OCI-LY1 (cell line): Measurements from ENCODE around the gene PC.

Source experiments
- H2AFZ ChIP-seq: fragments of 200-600 bp; sonication (generic), shearing (Covaris generic); 2 replicates; pipeline ENCODE4 v1.6.0; 2014; ENCODE audit warnings: antibody characterized with exemption, mild to moderate bottlenecking, low read length
- H3F3A ChIP-seq: fragments of 200-600 bp; sonication (generic), shearing (Covaris generic); 2 replicates; pipeline ENCODE4 v1.6.0; 2014; ENCODE audit warnings: mild to moderate bottlenecking, antibody characterized with exemption, low read length, moderate library complexity; ENCODE audit not compliant: insufficient read depth
- H3K27ac ChIP-seq: fragments of 200-600 bp; sonication (generic); 2 replicates; pipeline ENCODE4 v1.5.1; 2014; ENCODE audit warnings: low read length, mixed run types, mild to moderate bottlenecking, low read depth; ENCODE audit not compliant: poor library complexity, severe bottlenecking
- H3K27me3 ChIP-seq: fragments of 200-600 bp; sonication (generic); 2 replicates; pipeline ENCODE4 v1.6.0; 2014; ENCODE audit warnings: antibody characterized with exemption, mild to moderate bottlenecking, low read length, moderate library complexity; ENCODE audit not compliant: insufficient read depth
- H3K36me3 ChIP-seq: fragments of 200-600 bp; sonication (generic); 2 replicates; pipeline ENCODE4 v1.6.1; 2014; ENCODE audit warnings: mild to moderate bottlenecking, antibody characterized with exemption, low read length, moderate library complexity, mixed read lengths; ENCODE audit not compliant: insufficient read depth
- H3K4me1 ChIP-seq: fragments of 200-600 bp; sonication (generic); 2 replicates; pipeline ENCODE4 v1.5.1; 2014; ENCODE audit warnings: mild to moderate bottlenecking, low read length, moderate library complexity; ENCODE audit not compliant: insufficient read depth, severe bottlenecking
- H3K4me2 ChIP-seq: fragments of 200-600 bp; sonication (generic), shearing (Covaris generic); 2 replicates; pipeline ENCODE4 v1.6.1; 2014; ENCODE audit warnings: low read length
- H3K4me3 ChIP-seq: fragments of 200-600 bp; sonication (generic); 2 replicates; pipeline ENCODE4 v1.5.1; 2014; ENCODE audit warnings: low read length, low read depth, mild to moderate bottlenecking, mixed read lengths; ENCODE audit not compliant: poor library complexity, severe bottlenecking
- H3K79me2 ChIP-seq: fragments of 200-600 bp; shearing (Covaris generic); 2 replicates; pipeline ENCODE4 v1.6.1; 2016; ENCODE audit warnings: mixed run types, low read length, mixed read lengths; ENCODE audit not compliant: insufficient read depth
- H3K9ac ChIP-seq: fragments of 200-600 bp; sonication (generic), shearing (Covaris generic); 2 replicates; pipeline ENCODE4 v1.6.1; 2014; ENCODE audit warnings: mild to moderate bottlenecking, low read length, mixed read lengths
- H3K9me2 ChIP-seq: fragments of 200-600 bp; sonication (generic), shearing (Covaris generic); 2 replicates; pipeline ENCODE4 v1.6.1; 2014; ENCODE audit warnings: low read depth, mild to moderate bottlenecking, low read length, mixed read lengths
- H3K9me3 ChIP-seq: fragments of 200-600 bp; shearing (Covaris generic); 2 replicates; pipeline ENCODE4 v1.6.1; 2014; ENCODE audit warnings: low read length, mixed read lengths
- H4K20me1 ChIP-seq: fragments of 200-600 bp; sonication (generic), shearing (Covaris generic); 2 replicates; pipeline ENCODE4 v1.6.0; 2016; ENCODE audit warnings: mild to moderate bottlenecking, low read length; ENCODE audit not compliant: insufficient read depth
- CTCF ChIP-seq: fragments of 200-600 bp; sonication (generic), shearing (Covaris generic); IDR thresholded peaks from 2 replicates; pipeline ENCODE4 v1.5.1; 2017; ENCODE audit warnings: mild to moderate bottlenecking, antibody characterized with exemption, low read length, moderate library complexity, mixed read lengths
- EZH2 ChIP-seq: fragments of 200-600 bp; sonication (generic), shearing (Covaris generic); IDR thresholded peaks from 2 replicates; pipeline ENCODE4 v1.8.0; 2017; ENCODE audit warnings: borderline replicate concordance, mixed run types, mild to moderate bottlenecking, antibody characterized with exemption, low read length, moderate library complexity, mixed read lengths

PC gene

GRCh38 chr11:66894141-66894540 lies 64.0 kb downstream of the PC start:
- TF ChIP-seq CTCF (no peak), EZH2 (no peak)
- Histone ChIP-seq H3K4me3 (no peak overlapping the region), H3K27ac (no peak overlapping the region), H3K79me2 (no peaks in the 10 kb centered on the region), H3K9me3 (0 out of 2 replicates have a peak, but pooled peaks cover 2% of the 10 kb centered on the region), H3K36me3 (no peaks in the 10 kb centered on the region), H3K9ac (no peak overlapping the region), H3K4me1 (no peaks in the 10 kb centered on the region), H4K20me1 (no peaks in the 10 kb centered on the region), H3K9me2 (no peaks in the 10 kb centered on the region), H3F3A (no peaks in the 10 kb centered on the region), H3K4me2 (no peak overlapping the region), H2AFZ (no peak overlapping the region), H3K27me3 (0 out of 2 replicates have a peak, but pooled peaks cover 14% of the 10 kb centered on the region)

GRCh38 chr11:66892911-66893310 lies 65.3 kb downstream of the PC start:
- Histone ChIP-seq H3K4me3 (no peak overlapping the region), H3F3A (no peaks in the 10 kb centered on the region), H3K4me2 (no peak overlapping the region), H3K9me2 (no peaks in the 10 kb centered on the region), H3K36me3 (no peaks in the 10 kb centered on the region), H3K27ac (no peak overlapping the region), H4K20me1 (no peaks in the 10 kb centered on the region), H3K9ac (no peak overlapping the region), H3K9me3 (0 out of 2 replicates have a peak, but pooled peaks cover 2% of the 10 kb centered on the region), H3K27me3 (peaks cover 14% of the 10 kb centered on the region; the same call in 1 of the 2 replicates), H3K4me1 (no peaks in the 10 kb centered on the region), H3K79me2 (no peaks in the 10 kb centered on the region), H2AFZ (no peak overlapping the region)
- TF ChIP-seq EZH2 (no peak), CTCF (no peak)

GRCh38 chr11:66891851-66892660 lies 66.1 kb downstream of the PC start:
- Histone ChIP-seq H4K20me1 (no peaks in the 10 kb centered on the region), H3K27ac (no peak overlapping the region), H3K4me2 (no peak overlapping the region), H3K36me3 (no peaks in the 10 kb centered on the region), H3K4me1 (no peaks in the 10 kb centered on the region), H3K9me3 (0 out of 2 replicates have a peak, but pooled peaks cover 2% of the 10 kb centered on the region), H2AFZ (no peak overlapping the region), H3K4me3 (no peak overlapping the region), H3K27me3 (peaks cover 14% of the 10 kb centered on the region; the same call in 1 of the 2 replicates), H3K9ac (no peak overlapping the region), H3K9me2 (no peaks in the 10 kb centered on the region), H3F3A (no peaks in the 10 kb centered on the region), H3K79me2 (no peaks in the 10 kb centered on the region)
- TF ChIP-seq EZH2 (no peak), CTCF (no peak)
